Stomach smooth muscle (tissue), 2 donors: ENCODE results near the gene GPATCH11.

Experiments used
- H3K27ac ChIP-seq: one replicate; pipeline ENCODE4 v1.7.0; 2013; ENCODE audit warnings: mild to moderate bottlenecking, low read length, inconsistent platforms
- H3K27me3 ChIP-seq, 2 donors: one replicate each; pipeline ENCODE4 v1.7.0; 2013; ENCODE audit warnings: low read length in 2 of 2; ENCODE audit not compliant: insufficient read depth in 2 of 2, control insufficient read depth in 1 of 2
- H3K36me3 ChIP-seq, 2 donors: one replicate each; pipeline ENCODE4 v1.7.0; 2013; ENCODE audit warnings: low read length in 2 of 2; ENCODE audit not compliant: control insufficient read depth in 2 of 2, insufficient read depth in 2 of 2
- H3K4me1 ChIP-seq: one replicate; pipeline ENCODE4 v1.7.0; 2013; ENCODE audit warnings: low read length; ENCODE audit not compliant: control insufficient read depth, insufficient read depth
- H3K4me3 ChIP-seq, 2 donors: one replicate each; pipeline ENCODE4 v1.7.0; 2013; ENCODE audit warnings: low read length in 2 of 2
- H3K9ac ChIP-seq, 2 donors: one replicate each; pipeline ENCODE4 v1.7.0; 2013; ENCODE audit warnings: low read length in 2 of 2, mild to moderate bottlenecking in 1 of 2
- H3K9me3 ChIP-seq, 2 donors: one replicate each; pipeline ENCODE4 v1.7.0; 2013; ENCODE audit warnings: low read length in 2 of 2; ENCODE audit not compliant: control insufficient read depth in 2 of 2
- donor health status: healthy.
- donor health status: Pancreatic carcinoma.

Gene GPATCH11

DNA sequence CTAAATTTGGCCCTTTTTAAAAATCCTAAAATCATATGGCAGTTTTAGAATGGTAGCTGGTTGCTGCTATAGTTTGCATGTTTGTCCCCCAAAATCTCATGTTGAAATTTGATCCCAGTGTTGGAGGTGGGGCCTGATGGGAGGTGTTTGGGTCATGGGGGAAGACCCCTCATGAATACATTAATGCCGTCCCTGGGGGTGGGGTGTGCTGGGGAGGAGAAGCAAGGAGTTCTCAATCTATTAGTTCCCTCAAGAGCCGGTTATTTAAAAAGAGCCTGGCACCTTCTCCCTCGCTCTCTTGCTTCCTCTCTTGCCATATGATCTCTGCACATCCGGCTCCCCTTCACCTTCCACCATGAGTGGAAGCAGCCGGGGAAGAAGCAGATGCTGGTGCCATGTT is 20.8 kb downstream of the GPATCH11 start:
- Histone ChIP-seq H3K9me3 (no peaks in the 10 kb centered on the region), H3K9ac (no peak overlapping the region), H3K36me3 (peaks cover 24 to 38% of the 10 kb centered on the region in 2 donors), H3K4me1 (no peaks in the 10 kb centered on the region), H3K27ac (no peak overlapping the region), H3K27me3 (no peaks in the 10 kb centered on the region), H3K4me3 (no peak overlapping the region)

DNA sequence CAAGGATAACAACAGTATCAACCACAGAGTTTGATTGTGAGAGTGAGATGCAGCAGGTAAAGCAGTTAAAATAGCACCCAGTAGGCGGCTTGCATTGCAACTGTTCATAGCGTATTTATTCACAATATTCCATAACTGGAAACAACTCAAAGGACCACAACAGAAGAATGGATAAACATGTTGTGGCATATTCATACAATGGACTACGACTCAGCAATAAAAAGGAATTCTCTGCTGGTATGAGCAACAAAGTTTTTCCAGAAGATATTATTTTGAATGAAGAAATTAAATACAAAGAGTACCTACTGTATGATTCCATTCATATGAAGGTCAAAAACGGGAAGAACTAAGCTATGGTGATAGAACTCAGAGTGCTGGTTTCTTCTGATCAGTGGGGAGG is 25.2 kb downstream of the GPATCH11 start:
- no peak overlapping the region for H3K27ac ChIP-seq
- H3K36me3 ChIP-seq, result peaks cover 24 to 39% of the 10 kb centered on the region in 2 donors
- H3K9ac ChIP-seq, result no peak overlapping the region
- no peaks in the 10 kb centered on the region for H3K27me3 ChIP-seq
- H3K4me1 ChIP-seq, result no peaks in the 10 kb centered on the region
- no peaks in the 10 kb centered on the region for H3K9me3 ChIP-seq
- H3K4me3 ChIP-seq, result no peak overlapping the region

DNA sequence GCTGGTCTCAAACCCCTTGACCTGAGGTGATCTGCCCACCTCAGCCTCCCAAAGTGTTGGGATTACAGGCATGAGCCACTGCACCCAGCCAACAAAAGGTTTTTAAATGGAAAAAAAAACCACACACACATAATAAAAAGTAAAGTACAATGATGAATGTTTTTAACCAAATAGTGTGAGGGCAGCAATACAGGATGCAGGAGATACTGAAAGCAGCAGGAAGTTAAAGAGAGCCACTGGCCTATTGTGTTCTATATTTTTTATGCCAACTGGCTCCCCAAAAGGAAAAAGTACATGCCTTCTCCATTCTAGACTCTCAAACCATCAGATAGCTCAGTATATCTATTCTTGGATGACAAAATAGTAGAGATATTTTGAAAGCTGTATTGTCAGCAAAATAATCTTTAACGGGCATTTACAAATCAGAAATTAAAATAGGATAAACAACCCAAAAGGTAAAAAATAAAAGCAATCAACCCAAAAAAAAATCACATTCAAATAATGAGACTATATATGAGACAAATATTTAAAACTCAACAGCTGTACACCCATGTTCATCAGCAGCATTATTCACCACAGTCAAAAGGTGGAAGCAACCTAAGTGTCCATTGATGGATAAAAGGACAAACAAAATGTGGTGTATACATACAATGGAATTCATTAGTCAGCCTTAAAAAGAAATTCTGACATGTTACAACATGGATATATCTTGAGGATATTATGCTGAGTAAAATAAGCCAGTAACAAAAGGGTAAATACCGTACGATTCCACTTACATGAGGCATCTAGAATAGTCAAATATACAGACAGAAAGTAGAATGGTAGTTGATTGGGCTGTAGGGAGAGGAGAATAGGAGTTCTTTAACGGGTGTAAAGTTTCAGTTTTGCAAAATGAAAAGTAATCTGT is 26.2 kb downstream of the GPATCH11 start:
- no peak overlapping the region for H3K27ac ChIP-seq
- no peak overlapping the region for H3K9ac ChIP-seq
- no peaks in the 10 kb centered on the region for H3K9me3 ChIP-seq
- no peak overlapping the region for H3K4me3 ChIP-seq
- no peaks in the 10 kb centered on the region for H3K27me3 ChIP-seq
- no peaks in the 10 kb centered on the region for H3K4me1 ChIP-seq
- H3K36me3 ChIP-seq, result peaks cover 27 to 33% of the 10 kb centered on the region in 2 donors

DNA sequence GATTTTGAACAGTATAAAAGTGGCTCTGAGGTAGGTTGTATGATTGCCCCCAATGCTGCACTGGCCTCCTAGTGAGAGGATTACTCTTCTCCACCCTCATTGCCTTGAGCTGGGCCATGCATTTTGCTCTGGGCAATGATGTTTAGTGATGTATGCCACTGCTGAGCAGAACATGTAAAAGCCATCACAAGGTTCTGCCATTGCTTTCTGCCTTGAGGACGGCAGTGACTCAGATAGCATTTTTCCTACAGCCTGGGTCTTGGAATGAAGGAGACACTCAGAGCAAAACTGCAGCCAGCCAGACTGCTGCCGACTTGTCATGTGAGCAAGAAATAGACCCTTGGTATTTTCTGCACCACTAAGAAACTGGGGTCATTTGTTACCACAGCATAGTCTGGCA is 27.6 kb downstream of the GPATCH11 start:
- H3K36me3 ChIP-seq, result peaks cover 27 to 31% of the 10 kb centered on the region in 2 donors
- no peak overlapping the region for H3K4me3 ChIP-seq
- H3K9ac ChIP-seq, result no peak overlapping the region
- no peak overlapping the region for H3K27ac ChIP-seq
- H3K27me3 ChIP-seq, result no peaks in the 10 kb centered on the region
- no peaks in the 10 kb centered on the region for H3K4me1 ChIP-seq
- no peaks in the 10 kb centered on the region for H3K9me3 ChIP-seq

DNA sequence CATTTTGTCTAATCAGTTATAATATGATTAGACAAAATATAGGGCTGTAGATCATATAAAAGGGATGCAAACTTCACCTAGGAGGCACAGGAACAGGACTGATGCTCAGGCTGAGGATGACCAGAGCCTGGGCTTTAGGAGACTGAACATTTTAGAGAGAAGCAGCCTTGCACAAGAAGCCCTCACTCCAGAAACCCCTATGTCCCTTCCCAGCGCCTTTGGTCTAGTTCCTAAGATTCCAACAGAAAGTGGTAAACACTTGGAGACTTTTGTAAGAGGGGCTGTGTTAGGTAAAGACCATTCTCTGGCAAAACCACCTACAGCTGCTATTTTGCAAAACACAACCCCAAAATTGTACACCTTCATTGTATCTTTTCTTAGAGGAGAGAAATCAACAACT is 33.2 kb downstream of the GPATCH11 start:
- H3K9me3 ChIP-seq, result no peaks in the 10 kb centered on the region
- no peaks in the 10 kb centered on the region for H3K27me3 ChIP-seq
- H3K27ac ChIP-seq, result no peak overlapping the region
- H3K4me1 ChIP-seq, result no peaks in the 10 kb centered on the region
- H3K36me3 ChIP-seq, result peaks cover 22 to 33% of the 10 kb centered on the region in 2 donors
- no peak overlapping the region for H3K9ac ChIP-seq
- no peak overlapping the region for H3K4me3 ChIP-seq

DNA sequence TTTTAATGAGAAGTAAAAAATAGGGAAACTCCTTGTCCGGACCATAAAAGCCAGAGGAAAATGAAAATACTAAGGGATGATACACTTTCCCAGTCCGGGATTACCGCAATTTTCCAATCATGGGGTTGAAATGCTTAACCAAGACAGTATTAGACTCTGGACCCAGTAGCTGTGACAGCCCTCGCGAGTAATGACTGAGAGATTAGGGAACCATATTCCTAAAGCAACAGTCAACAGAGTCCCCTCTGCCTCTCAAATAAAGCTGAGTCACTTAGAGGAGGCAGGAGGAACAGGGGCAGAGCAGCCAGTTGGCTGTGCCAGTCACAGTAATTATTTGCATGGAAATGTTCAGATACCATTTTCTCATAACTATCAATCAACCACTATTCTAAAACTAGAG is 34.8 kb downstream of the GPATCH11 start:
- H3K4me3 ChIP-seq, result no peak overlapping the region
- no peaks in the 10 kb centered on the region for H3K9me3 ChIP-seq
- peaks cover 22 to 38% of the 10 kb centered on the region in 2 donors for H3K36me3 ChIP-seq
- H3K27ac ChIP-seq, result no peak overlapping the region
- no peak overlapping the region for H3K9ac ChIP-seq
- no peaks in the 10 kb centered on the region for H3K27me3 ChIP-seq
- no peaks in the 10 kb centered on the region for H3K4me1 ChIP-seq

DNA sequence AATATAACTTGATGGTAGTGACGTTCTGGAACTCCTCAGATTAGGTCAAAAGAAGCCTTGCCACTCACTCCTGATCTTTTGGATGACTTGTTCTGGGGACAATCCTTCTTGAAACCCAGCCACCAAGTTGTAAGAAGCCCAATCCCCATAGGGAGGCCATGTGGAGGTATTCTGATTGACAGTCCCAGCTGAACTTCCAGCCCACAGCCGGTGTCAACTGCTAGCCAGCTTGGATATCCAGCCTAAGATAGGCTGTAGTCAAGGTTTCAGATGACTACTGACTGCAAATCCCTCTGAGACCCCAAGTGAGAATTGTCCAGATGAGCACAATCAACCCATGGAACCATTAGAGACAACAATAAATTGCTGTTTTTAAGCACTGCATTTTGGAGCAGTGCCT is 41.1 kb downstream of the GPATCH11 start:
- no peak overlapping the region for H3K27ac ChIP-seq
- no peaks in the 10 kb centered on the region for H3K4me1 ChIP-seq
- H3K9ac ChIP-seq, result no peak overlapping the region
- peaks cover 23 to 36% of the 10 kb centered on the region in 2 donors for H3K36me3 ChIP-seq
- H3K4me3 ChIP-seq, result no peak overlapping the region
- H3K9me3 ChIP-seq, result no peaks in the 10 kb centered on the region
- no peaks in the 10 kb centered on the region for H3K27me3 ChIP-seq

DNA sequence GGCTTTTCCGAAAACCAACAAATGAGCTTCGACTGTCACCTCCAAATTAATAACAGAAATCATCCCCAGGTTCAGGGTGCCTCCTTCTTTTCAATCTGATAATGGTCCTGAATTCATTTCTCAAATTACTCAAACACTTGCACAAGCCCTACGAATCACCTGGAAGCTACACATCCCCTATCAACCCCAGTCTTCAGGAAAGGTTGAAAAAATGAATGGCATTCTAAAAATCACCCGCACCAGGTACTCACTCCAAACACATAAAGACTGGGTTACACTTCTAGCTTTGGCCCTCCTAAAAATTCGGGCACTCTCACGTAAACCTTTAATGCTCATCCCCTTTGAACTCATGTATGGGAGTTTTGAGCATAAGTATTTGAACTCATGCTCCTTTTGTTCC is 48.6 kb downstream of the GPATCH11 start:
- Histone ChIP-seq H3K27me3 (no peaks in the 10 kb centered on the region), H3K9ac (no peak overlapping the region), H3K36me3 (peaks cover 50 to 53% of the 10 kb centered on the region in 2 donors), H3K27ac (no peak overlapping the region), H3K4me1 (no peaks in the 10 kb centered on the region), H3K9me3 (no peaks in the 10 kb centered on the region), H3K4me3 (no peak overlapping the region)

DNA sequence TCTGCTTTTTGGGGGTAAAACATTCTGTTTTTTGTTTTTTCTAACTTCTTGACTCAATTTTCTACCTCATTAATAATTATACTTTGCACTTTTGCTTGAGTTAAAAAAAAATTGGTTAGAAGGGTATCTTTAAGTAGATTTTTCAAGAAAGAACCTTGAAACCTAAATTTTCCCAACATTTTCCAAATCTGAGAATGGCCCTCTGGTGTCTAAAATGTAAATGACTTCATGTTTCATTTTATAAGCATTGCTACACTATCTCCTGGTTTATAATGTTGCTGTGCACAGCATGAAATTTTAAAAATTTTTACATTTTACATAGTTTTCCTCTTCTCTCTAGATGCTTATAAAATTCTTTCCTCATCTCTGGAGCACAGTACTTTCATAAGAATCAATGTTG is 58.2 kb downstream of the GPATCH11 start:
- Histone ChIP-seq H3K27me3 (no peaks in the 10 kb centered on the region), H3K36me3 (peaks cover 37 to 38% of the 10 kb centered on the region in 2 donors), H3K9ac (no peak overlapping the region), H3K27ac (no peak overlapping the region), H3K9me3 (no peaks in the 10 kb centered on the region), H3K4me1 (no peaks in the 10 kb centered on the region), H3K4me3 (no peak overlapping the region)

DNA sequence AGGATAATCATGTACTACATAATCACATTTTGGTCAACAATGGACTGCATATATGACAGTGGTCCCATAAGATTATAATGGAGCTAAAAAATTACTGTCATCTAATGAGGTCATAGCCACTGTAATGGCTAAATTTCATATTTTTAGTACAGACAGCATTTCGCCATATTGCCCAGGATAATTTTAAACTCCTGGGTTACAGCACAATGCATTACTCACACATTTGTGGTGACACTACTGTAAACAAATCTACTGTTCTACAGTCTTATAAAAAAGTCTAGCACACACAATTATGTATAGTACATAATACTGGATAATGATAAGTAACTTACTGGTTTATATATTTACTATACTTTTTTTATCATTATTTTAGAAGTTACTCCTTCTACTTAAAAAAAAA is 59.7 kb downstream of the GPATCH11 start:
- H3K27ac ChIP-seq, result no peak overlapping the region
- no peaks in the 10 kb centered on the region for H3K27me3 ChIP-seq
- peaks cover 31 to 37% of the 10 kb centered on the region in 2 donors for H3K36me3 ChIP-seq
- no peaks in the 10 kb centered on the region for H3K9me3 ChIP-seq
- H3K4me1 ChIP-seq, result no peaks in the 10 kb centered on the region
- no peak overlapping the region for H3K4me3 ChIP-seq
- no peak overlapping the region for H3K9ac ChIP-seq

DNA sequence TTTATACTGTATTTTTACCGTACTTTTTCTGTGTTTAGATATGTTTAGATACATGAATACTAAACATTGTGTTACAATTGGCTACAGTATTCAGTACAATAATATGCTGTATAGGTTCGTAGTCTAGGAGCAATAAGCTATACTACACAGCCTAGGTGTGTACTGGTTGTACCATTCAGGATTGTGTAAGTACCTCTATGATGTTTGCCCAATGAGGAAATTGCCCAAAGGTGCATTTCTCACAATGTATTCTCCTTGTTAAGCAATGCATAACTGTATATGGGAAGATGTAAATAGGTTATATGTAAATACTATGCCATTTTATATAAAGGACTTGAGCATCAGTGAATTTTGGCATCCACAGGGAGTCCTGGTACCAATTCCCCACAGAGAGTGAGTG is 61.7 kb downstream of the GPATCH11 start:
- H3K4me1 ChIP-seq, result no peaks in the 10 kb centered on the region
- H3K36me3 ChIP-seq, result peaks cover 23 to 29% of the 10 kb centered on the region in 2 donors
- H3K27me3 ChIP-seq, result no peaks in the 10 kb centered on the region
- H3K9ac ChIP-seq, result no peak overlapping the region
- no peaks in the 10 kb centered on the region for H3K9me3 ChIP-seq
- no peak overlapping the region for H3K4me3 ChIP-seq
- no peak overlapping the region for H3K27ac ChIP-seq
